HG03066 (cell line): ENCODE results near the gene CAPN13.

Experiments
- ATAC-seq: cut with Tn5 transposase; IDR thresholded peaks from one replicate; pipeline ENCODE4 v1.9.1; 2021; ENCODE audit warnings: low read depth; ENCODE audit not compliant: unreplicated experiment

CAPN13 gene, protein sequence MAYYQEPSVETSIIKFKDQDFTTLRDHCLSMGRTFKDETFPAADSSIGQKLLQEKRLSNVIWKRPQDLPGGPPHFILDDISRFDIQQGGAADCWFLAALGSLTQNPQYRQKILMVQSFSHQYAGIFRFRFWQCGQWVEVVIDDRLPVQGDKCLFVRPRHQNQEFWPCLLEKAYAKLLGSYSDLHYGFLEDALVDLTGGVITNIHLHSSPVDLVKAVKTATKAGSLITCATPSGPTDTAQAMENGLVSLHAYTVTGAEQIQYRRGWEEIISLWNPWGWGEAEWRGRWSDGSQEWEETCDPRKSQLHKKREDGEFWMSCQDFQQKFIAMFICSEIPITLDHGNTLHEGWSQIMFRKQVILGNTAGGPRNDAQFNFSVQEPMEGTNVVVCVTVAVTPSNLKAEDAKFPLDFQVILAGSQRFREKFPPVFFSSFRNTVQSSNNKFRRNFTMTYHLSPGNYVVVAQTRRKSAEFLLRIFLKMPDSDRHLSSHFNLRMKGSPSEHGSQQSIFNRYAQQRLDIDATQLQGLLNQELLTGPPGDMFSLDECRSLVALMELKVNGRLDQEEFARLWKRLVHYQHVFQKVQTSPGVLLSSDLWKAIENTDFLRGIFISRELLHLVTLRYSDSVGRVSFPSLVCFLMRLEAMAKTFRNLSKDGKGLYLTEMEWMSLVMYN

DNA sequence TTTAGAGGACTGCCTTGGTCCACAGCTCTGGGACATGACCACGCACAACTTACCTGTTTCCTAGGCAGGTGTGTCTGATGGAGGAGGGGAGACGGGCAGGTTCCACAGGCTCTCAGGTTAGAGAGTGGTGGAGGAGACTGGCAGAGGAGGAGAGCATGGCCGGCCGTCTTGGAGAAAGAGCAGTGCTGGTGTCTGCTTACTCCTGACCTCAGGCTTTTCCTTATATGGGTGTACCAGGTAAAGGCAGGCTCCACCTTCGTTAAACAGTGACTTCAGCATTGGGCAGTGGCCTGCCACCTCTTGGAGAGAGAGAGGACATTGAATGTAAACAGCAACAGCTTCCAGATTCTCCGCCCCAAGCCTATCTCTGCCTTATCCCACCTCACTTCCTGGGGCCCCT is at the start of gene CAPN13:
TSS of gene CAPN13 (minus strand) at position 198 of the 400 bp plus-strand sequence. CDS start 20,121 bp downstream, outside the sequence.
- ATAC-seq = no peak

DNA sequence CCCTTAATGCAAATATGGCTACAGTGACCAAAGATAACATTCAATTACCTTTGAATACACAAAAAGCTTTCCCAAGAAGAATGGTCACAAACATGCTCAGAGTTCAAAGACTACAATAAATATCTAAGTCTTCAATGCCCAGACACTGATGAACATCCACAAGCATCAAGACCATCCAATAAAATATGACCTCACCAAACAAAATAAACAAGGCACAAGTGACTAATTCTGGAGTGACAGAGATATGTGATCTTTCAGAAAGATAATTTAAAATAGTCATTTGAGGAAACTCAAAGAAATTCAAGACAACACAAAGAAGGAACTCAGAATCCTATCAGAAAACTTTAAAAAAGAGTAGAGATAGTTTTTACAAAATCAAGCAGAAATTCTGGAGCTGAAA is 40.6 kb upstream of the CAPN13 start:
- no peak for ATAC-seq

DNA sequence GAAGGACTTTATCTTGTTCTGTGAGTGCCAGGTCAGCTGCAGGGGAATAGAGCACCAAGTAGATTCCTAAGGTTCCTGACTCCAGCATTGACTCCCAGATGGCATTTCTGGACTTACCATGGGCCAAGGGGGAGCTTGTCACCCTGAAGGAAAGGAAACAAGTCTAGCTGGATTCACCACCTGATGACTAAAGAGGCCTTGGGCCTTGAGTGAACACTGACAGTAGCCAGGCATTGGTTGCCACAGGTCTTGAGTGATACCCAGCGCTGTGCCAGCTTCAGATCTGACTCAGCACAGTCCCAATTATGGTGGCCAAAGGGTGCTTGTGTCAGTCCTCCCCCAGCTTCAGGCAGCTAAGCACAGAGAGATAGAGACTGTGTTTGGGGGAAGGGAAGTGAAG is 40.1 kb upstream of the CAPN13 start:
- no peak for ATAC-seq

DNA sequence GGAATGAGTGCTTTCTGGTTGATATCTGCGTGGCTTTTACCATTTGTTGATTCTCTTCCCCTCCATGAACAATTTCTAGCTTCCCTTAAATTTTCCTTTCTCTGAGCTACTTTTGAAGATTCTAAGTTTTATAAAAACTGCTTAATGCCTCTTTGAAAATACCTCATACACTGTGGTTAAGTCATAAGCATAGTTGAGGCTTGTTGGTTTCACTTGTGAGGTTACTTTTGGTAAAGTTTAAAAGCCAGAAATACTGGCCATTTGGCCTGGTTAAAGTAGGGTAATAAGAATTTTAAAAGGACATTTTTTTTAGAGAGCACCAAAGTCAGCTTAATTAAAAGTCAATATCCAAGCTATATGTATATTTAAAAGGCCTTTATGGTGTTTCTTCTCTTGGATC is 21.3 kb upstream of the CAPN13 start:
- ATAC-seq = no peak

DNA sequence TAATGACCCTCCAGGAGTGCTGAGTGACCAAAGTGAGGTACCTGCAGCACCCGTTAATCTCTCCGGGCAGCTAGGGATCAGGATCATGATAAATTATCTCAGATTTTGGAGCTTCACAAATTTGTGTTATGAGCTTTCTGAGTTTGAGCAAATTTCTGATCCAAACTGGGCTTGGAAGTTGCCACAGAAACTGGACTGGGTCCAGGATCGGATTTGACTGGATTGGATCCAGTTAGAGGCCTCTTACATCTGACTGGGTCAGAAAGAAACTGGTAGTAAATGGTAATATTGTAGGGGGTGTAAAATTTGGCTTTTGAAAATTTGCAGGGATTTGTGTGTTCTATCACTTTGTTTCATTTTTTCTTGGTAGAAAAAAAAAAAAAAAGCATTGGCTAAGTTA is 19.7 kb upstream of the CAPN13 start:
- no peak for ATAC-seq

DNA sequence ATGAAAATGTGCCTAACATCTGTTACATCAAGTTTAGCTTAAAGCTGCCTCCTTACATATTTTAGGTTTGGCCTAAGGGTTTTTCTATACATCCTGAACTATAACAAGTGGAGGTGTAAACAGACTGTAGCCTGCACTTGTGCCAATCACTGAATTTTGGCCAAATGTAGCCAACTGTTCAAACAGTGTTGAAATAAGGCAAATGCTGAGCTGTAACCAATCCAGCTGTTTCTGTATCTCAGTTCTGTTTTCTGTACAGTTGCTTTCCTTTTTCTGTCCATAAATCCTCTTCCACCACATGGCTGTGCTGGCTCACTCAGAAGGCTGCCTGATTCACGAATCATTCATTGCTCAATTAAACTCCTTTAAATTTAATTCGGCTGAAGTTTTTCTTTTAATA is 19.2 kb upstream of the CAPN13 start:
- no peak for ATAC-seq

DNA sequence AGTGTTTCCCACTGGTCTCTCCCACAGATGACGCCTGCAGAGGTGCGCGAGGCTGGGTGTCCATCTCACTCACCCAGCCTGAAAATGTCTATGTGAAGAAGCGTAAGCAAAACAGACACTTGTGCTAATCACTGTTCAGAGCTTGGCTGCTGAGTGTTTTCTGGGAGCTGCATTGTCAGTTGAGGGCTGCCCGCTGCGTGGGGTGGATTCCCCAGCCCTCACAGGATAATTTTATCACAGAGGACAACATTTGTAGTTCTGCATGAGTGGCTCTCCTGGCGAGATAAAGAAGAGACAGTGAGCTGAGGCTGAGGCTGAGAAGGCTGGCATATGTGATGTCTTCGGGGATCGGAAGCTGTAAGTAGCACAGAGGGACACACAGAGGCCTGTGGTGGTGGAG is 16.2 kb upstream of the CAPN13 start:
- no peak for ATAC-seq

DNA sequence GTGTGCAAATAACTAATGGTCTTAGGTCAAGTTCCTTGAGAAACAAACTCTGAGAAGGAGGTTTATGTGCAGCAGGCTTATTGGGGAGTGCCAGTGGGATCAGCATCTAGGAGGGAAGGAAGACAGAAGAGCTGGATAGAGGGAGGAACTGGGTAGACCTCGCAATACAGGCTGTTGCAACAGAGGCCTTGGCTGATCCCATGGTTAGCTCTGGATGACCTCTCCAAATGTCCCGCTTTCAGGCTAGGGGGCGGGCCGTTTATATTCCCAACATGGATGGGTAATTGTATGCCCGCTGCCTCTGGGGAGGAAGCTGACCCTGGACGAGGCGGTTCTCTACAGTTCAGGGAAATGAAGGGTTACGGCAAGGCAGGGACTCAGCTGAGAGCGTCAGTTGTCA is 14.7 kb upstream of the CAPN13 start:
- ATAC-seq = no peak

DNA sequence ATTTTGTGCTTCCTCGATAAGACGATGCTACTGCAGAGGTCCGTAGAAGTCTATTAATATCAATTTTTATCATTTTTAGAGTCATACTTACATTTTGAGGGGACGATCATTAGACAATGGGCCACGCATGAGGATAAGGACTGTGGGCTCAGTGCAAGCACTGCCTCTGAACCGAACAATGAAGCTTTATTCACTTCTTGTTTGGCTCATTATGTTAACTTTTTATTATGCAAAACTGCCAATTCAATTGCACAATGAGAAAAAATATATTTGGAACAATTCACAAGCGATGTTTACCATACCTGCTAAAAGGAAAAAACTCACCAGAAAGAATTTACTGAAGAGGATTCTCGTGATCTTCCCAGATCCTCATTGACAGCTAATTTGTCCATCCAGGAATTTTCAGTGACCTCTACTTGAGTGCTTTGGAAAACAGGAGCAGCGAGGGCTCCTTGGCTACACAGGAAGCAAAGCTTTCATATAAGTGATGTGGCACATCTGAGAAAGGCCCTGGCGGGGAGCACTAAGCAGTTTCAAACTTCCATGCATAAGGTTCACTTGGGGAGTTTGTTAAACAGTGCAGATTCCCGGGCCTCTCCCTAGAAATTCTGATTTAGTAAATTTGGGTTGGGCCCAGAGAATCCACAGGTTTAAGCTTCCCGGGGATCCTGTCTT is 13.3 kb upstream of the CAPN13 start:
- ATAC-seq = no peak

DNA sequence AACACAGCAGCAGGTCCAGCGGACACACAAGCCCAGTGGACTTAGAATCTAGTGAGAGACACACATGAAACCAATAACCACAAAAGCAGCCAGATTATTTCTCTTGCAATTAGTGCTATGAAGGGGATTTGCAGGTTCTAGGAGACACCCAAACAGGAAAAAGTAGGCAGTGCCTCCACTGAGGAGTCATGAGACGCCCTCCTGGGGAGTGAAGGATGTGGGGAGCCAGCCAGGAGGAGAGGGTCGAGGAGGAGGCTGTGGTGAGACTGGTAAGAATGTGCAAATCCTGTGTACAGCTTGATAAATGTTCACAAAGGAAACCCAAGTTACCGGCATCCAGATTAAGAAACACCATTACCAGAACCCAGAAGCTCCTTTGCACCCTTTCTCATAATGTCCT is 2.7 kb upstream of the CAPN13 start:
- ATAC-seq = no peak

DNA sequence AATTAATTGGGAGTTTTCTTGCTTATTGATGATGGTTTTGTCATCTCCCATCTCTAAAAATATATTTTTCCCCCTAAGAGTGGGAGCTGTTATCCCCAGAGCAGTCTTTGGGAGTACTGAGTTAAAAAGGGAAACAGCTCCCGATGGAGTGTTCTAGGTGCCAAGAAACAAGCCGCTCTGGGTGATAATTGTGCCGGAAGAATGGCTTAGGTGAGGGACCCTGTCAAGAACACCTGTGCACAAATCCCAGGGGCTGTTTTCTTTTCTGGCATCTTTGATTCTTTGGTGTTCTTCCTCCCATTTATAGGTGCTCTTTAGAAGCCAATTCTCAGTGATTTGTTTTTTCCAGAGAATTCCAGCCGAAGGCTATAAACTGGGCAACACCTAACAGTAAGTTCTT is 1.4 kb upstream of the CAPN13 start:
- ATAC-seq = no peak

DNA sequence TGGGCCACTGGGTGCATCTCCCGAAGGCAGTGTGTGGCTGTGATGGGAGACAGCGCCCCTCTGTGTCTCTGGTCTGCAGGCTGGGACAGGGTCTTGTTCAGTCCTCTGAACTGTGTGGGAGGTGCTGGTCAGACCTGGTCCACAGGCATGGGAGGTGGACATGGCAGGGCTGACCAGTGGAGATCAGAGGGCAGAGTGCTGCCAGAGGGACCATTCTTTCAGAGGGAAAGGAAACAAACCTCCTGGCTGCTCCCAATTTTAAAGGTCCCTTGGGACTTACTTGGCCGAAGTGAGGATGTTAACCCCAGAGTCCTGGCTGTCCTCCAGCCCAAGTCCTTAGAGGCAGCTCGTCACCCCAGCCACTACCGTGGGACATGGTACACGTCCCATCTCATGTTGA is 4.0 kb downstream of the CAPN13 start:
- no peak for ATAC-seq

DNA sequence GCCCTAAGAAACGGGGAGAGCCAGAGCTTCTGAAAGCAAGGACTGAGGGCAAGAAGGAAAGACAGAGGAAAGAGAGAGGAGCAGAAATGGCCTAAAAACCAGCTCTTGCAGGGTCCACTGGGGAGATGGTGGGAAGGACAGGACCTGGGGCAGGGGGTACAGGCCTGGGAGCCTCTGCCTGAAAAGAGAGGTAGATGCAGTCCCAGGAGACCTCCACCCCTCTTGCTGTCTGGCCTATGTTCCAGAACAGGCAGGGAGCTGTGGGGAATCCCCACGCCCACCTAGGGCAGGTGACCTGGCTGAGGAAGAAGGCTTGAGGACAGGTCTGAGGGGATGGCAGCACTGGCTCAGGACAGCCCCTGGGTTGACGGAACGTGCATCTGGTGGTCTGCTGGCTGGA is 4.6 kb downstream of the CAPN13 start:
- ATAC-seq = no peak

DNA sequence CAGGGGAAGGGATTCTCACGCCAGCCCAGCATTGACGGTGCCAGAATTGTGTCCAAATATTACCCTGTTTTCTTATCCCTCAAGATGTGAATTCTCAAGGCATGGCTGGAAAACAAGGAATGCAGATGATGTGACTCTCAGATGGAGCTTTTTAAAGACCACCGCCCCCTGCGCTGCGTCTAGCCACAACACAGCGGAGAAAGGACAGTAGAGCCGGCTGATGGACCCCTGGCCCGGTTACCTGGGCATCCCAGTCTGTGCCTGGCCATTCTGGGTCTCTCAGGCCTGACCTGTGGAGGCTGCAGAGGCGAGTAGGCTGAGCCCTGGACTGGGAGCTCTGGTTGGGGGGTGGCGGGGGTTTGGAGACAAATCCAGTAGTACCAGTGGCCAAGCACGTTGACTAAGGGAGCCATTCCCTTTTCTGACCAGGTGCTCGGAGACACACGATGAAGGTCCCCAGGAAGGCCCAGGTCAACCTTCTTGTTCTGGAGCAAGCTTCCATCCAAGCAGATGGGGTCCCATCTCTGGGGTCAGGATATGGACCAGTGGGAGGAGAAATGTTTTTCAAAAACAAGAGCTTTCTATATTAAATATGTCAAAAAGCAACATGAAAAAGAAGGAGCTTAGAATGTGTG is 5.3 kb downstream of the CAPN13 start:
- ATAC-seq = no peak

DNA sequence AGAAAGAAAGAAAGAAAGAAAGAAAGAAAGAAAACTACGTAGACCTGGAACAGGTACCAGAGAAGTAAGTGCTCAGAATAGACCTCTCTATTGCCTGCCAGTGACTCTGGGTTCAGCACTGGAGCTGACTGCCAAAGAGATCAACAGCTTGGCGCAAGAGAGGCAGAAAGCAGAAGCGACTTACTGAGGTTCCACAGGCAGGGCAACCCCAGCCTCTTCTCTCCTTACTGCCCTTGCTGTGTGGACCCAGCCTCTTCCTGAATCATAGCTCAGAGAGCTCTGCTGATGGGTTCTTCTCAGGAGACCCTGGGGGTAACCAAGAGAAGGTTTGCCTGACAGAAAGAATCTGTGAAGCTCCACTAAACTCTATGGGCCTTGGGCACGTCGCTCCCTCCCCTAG is 7.1 kb downstream of the CAPN13 start:
- ATAC-seq = no peak

DNA sequence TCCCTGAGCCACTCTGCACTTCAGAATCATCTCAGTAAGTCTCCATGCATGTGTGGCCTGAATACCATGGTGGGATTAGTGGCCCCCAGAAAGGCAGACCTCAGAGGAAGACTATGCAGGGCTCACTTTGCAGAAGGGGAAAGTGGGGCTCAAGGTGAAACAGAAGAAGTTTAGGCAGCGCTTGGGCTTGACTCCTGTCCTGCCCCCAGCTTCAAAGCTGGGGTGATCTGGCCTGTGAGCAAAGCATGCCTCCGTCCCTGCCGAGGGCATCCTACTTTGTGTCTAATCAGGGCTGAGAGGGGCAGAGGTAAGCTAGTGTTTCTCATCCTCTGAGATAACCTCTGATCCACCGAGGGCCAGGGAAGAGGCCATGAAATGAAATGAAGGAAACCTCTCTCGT is 7.9 kb downstream of the CAPN13 start:
- no peak for ATAC-seq

DNA sequence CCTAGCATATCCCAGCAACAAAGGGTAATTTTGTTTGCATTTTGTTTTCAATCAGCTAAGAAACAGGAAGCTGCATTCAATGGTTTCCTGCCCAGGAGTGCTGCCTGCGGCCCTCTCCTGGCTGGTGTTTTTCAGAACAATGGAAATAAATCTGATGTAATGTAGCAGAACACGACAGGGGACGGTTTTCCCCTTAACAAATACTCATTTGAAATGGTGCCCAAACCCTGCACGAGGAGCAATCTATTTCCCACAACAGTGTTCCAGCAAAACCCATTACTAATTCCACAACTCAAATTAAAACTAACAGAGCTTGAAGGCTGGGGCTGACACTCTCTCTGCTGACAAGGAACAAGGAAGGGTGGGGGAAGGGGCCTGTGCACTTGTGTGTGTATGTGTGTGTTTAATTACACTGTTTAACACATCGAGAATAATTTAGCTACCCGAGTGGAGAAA is 8.7 kb downstream of the CAPN13 start:
- ATAC-seq = no peak

DNA sequence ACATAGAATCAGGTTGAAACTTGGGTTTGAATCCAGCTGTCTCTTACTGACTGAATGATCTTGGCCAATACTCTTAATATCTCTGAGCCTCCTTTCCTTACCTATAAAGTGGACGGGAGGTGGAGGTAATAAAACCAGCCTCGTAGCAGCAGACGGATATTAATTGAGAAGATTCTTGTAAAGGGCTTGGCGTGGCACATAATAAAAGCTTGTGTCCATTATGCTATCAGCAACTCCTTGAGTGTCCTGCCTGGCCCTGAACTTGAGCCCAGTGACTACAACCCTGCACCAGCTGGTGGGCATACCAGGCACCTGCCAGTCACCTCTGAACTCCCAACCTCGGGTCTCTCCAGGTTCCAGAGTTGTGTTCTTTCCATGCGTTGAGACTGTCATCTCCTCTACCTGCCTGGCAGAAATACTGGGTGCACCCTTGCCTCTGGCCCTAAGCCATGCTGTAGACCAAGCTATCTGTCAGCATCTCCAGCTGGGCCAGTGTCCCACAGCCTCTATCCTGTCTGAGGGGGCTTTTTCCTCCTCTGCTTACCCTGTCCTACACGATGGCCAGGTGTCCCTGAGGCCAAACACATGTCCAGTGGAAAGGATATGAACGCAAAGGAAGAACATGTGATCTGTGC is 9.7 kb downstream of the CAPN13 start:
- ATAC-seq = no peak

DNA sequence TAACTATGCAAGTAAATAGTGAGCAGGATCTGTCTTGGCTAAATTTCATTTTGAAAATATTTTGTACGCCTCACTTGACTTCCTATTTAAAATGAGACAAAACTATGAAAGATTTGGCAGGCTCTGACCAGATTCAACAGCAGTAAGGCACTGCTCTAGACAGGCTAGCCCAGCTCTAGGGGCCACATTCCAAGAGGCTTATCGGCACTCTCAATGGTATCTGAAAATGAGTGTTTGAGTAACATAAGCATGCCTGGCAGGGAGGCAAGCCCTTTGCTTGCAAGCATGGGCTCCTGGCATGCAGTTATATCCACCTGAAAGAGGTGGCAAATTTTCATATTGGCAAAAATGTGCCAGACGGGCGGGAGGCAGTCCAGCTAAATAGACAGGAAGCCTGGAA is 10.5 kb downstream of the CAPN13 start:
- ATAC-seq = no peak

DNA sequence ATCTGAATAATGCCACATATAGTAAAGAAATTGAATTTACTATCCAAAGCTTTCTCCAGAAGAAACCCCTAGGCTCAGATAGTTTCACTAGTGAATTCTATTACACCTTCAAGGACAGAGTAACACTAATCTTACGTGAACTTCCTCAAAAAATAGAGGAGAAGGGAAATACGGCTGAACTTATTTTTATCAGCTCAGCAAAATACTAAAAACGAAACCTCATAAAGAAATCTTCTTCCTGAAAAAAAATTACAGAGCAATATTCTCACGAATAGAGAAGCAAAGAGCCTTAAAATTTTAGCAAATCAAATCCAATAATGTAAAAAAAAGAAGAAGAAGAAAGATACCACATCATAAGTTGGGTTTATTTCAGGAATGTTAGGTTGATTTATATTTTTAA is 14.7 kb downstream of the CAPN13 start:
- no peak for ATAC-seq

DNA sequence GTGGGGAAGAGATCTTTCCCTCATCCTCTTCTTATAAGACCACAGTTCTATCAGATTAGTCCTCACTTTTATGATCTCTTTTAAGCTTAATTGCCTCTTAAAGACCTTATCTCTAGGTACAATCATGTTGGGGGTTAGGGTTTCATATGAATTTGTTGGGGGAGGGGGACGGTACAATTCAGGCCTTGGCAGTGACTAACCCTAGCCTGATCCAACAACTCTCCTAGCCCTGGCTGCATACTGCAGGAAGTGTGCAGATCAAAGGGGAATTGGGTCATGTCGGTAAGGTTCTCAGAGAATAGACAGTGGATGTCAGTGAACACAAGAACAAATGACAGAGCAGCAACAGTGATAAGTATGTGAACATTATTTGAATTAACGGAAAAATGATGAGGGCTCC is 16.4 kb downstream of the CAPN13 start:
- ATAC-seq = no peak
